Measurements from ENCODE around the gene TMEM169. TPM values are rescaled to one million over a fixed set of nuclear protein-coding genes. Genes with fewer than 3 reads are reported as not detected.

The TMEM169 gene
- total RNA-seq, 2 experiments from 2014 or later, result 0.27 to 0.53 TPM

DNA sequence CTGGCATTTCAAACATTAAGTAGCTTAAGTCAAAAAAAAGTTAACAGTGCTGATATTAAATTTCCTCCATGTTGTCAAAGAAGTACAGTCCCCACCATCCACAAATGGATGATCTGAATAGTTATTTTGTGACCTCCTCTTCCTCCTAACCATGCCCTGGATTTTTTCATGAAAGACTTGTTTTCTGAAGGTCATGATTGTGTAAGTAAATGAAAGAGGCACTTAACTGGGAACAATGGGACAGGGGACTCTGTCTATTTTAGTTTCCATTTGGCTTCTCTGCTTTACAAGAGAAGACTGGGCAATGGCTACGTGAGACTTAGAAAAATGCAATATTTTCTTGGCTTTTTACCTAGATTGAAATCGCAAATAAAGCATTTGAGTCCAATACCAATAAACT, 32.3 kb upstream of the TMEM169 start:
- Mint-ChIP-seq H3K36me3 (ENCODE audit: low read depth) (peaks cover 64% of the 10 kb centered on the region), H3K9me3 (no peaks in the 10 kb centered on the region), H3K4me3 (no peak overlapping the region), H3K4me1 (ENCODE audit: low read depth) (no peaks in the 10 kb centered on the region), H3K27ac (no peak overlapping the region), H3K27me3 (no peaks in the 10 kb centered on the region)
- Histone ChIP-seq H3K27me3 (ENCODE audit: control insufficient read depth in 1 of 2, insufficient read depth in 2 of 2, low read length in 2 of 2) (no peaks in the 10 kb centered on the region), H3K4me3 (ENCODE audit: low read length) (no peak overlapping the region), H3K9me3 (ENCODE audit: control insufficient read depth in 1 of 2, insufficient read depth in 1 of 2, low read length in 2 of 2) (no peaks in the 10 kb centered on the region), H3K36me3 (ENCODE audit: insufficient read depth, low read length) (peaks cover 15% of the 10 kb centered on the region), H3K27ac (ENCODE audit: low read depth in 1 of 2, low read length in 2 of 2) (no peak overlapping the region), H3K4me1 (ENCODE audit: insufficient read depth, low read length) (no peaks in the 10 kb centered on the region)
- no peak for ATAC-seq (ENCODE audit: poor library complexity)
- intact Hi-C loops (cut with DNase I, micrococcal nuclease), result no loop called here
- DNase-seq, result no peak
- TF ChIP-seq, protein P1, sequence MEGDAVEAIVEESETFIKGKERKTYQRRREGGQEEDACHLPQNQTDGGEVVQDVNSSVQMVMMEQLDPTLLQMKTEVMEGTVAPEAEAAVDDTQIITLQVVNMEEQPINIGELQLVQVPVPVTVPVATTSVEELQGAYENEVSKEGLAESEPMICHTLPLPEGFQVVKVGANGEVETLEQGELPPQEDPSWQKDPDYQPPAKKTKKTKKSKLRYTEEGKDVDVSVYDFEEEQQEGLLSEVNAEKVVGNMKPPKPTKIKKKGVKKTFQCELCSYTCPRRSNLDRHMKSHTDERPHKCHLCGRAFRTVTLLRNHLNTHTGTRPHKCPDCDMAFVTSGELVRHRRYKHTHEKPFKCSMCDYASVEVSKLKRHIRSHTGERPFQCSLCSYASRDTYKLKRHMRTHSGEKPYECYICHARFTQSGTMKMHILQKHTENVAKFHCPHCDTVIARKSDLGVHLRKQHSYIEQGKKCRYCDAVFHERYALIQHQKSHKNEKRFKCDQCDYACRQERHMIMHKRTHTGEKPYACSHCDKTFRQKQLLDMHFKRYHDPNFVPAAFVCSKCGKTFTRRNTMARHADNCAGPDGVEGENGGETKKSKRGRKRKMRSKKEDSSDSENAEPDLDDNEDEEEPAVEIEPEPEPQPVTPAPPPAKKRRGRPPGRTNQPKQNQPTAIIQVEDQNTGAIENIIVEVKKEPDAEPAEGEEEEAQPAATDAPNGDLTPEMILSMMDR (IDR thresholded peaks at IDR 0.05), result no peak
- CTCF ChIA-PET, result interaction anchor here (0.7 to 1.8 kb wide), 3 partner anchors 10 to 119 kb away, joined by 3 to 6 read pairs (median 4); no protein-coding TSS in a partner anchor
- POLR2A ChIA-PET, result no interaction called here

DNA sequence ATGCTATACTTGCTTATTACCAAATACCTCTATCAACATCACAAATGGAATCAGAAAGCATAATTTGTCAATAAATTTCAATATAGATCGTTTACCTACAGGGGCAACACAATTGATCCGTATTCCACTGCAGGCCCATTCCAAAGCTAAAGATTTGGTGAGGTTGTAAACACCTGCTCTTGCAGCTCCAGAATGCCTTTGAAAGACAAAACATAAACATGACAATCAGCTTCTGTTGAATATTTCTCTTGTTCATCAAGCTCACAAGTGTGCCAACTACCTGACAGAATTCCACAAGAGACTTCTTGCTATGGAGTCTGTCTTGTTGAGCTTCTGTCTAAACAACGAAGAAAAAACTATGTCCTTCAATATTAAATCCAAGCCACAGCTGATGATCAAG, 30.4 kb upstream of the TMEM169 start:
- Mint-ChIP-seq H3K27me3 (no peaks in the 10 kb centered on the region), H3K9me3 (no peaks in the 10 kb centered on the region), H3K4me1 (ENCODE audit: low read depth) (peaks cover 8% of the 10 kb centered on the region), H3K36me3 (ENCODE audit: low read depth) (peaks cover 59% of the 10 kb centered on the region), H3K4me3 (no peak overlapping the region), H3K27ac (no peak overlapping the region)
- ChIA-PET CTCF (interaction anchor here (0.9 kb wide), 1 partner anchor 18 kb away, joined by 3 read pairs; no protein-coding TSS in a partner anchor), POLR2A (no interaction called here)
- no peaks in the 10 kb centered on the region for H3K27me3 ChIP-seq (ENCODE audit: control insufficient read depth in 1 of 2, insufficient read depth in 2 of 2, low read length in 2 of 2)
- H3K4me3 ChIP-seq (ENCODE audit: low read length), result no peak overlapping the region
- intact Hi-C loops (cut with DNase I, micrococcal nuclease), result loop anchor here in 1 of 2 experiments (10.0 kb wide), 1 partner anchor 63 kb away; no protein-coding TSS in a partner anchor
- no peak overlapping the region for H3K27ac ChIP-seq (ENCODE audit: low read depth in 1 of 2, low read length in 2 of 2)
- TF ChIP-seq, protein P1 (IDR thresholded peaks at IDR 0.05), result no peak
- no peak for DNase-seq
- H3K4me1 ChIP-seq (ENCODE audit: insufficient read depth, low read length), result no peaks in the 10 kb centered on the region
- no peaks in the 10 kb centered on the region for H3K9me3 ChIP-seq (ENCODE audit: control insufficient read depth in 1 of 2, insufficient read depth in 1 of 2, low read length in 2 of 2)
- peaks cover 13% of the 10 kb centered on the region for H3K36me3 ChIP-seq (ENCODE audit: insufficient read depth, low read length)
- ATAC-seq (ENCODE audit: poor library complexity), result no peak

DNA sequence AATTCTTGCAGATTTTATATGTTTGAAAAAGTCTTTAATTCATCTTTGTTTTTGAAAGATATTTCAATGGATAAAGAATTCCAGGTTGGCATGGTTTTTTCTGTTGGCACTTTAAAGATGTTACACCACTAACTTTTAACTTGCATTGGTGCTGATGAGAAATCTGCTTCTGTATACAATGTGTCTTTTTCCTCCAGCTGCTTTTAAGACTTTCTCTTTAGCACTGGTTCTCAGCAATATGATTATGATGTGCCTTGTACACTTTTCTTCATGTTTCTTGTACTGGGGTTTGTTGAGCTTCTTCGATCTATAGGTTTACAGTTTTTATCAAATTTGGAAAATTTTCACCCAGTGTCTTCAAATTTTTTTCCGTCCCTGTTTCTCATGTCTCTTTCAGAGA, 29.3 kb upstream of the TMEM169 start:
- H3K27ac Mint-ChIP-seq, result no peak overlapping the region
- CTCF ChIA-PET, result no interaction called here

More for the DNA sequence above, 29.3 kb upstream of the TMEM169 start:
- H3K27ac ChIP-seq (ENCODE audit: low read depth in 1 of 2, low read length in 2 of 2), result no peak overlapping the region
- peaks cover under 1% of the 10 kb centered on the region for H3K4me1 ChIP-seq (ENCODE audit: insufficient read depth, low read length)
- no peaks in the 10 kb centered on the region for H3K27me3 ChIP-seq (ENCODE audit: control insufficient read depth in 1 of 2, insufficient read depth in 2 of 2, low read length in 2 of 2)
- Mint-ChIP-seq H3K9me3 (no peaks in the 10 kb centered on the region), H3K4me3 (no peak overlapping the region), H3K4me1 (ENCODE audit: low read depth) (peaks cover 18% of the 10 kb centered on the region), H3K36me3 (ENCODE audit: low read depth) (peaks cover 53% of the 10 kb centered on the region), H3K27me3 (no peaks in the 10 kb centered on the region)
- intact Hi-C loops (cut with DNase I, micrococcal nuclease), result loop anchor here in 1 of 2 experiments (10.0 kb wide), 1 partner anchor 62 kb away; no protein-coding TSS in a partner anchor
- DNase-seq (no peak), ATAC-seq (ENCODE audit: poor library complexity) (no peak)
- H3K36me3 ChIP-seq (ENCODE audit: insufficient read depth, low read length), result peaks cover 3% of the 10 kb centered on the region
- POLR2A ChIA-PET, result no interaction called here
- H3K4me3 ChIP-seq (ENCODE audit: low read length), result no peak overlapping the region
- no peaks in the 10 kb centered on the region for H3K9me3 ChIP-seq (ENCODE audit: control insufficient read depth in 1 of 2, insufficient read depth in 1 of 2, low read length in 2 of 2)
- TF ChIP-seq, protein P1 (IDR thresholded peaks at IDR 0.05), result no peak
